GM18867 (cell line): ENCODE measurements around the gene KCNJ18.
"Not testable (repeated sequence)": the region's sequence is repeated elsewhere in the genome, so short reads cannot be mapped to it uniquely, and the experiment has no call there.

Experiments used
- ATAC-seq: cut with Tn5 transposase; IDR thresholded peaks from one replicate; pipeline ENCODE4 v1.9.1; 2021; ENCODE audit warnings: mild to moderate bottlenecking, moderate library complexity; ENCODE audit not compliant: unreplicated experiment

KCNJ18 gene

GRCh38 chr17:21670361-21671155 is 21.8 kb upstream of the KCNJ18 start:
- not testable (repeated sequence) for ATAC-seq

DNA sequence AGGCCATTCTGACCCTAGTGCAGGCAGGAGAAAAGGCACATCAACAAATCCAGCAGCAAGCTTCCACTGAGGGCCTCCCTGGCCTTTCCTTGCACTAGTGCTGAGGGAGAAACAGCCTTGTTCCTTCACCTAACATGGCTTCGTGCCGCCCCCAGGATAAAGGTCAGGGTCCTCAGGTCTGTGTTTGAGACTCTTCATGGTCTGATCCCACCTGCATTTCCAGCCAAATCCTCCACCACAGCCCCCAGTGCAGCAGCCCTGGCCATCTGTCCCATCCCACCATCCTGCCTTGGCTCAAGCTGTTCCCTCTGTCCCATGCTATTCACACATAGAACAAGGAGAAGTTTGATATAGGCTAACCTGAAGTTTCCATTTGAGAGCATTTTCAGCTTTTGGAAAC is 20.9 kb upstream of the KCNJ18 start:
- not testable (repeated sequence) for ATAC-seq

DNA sequence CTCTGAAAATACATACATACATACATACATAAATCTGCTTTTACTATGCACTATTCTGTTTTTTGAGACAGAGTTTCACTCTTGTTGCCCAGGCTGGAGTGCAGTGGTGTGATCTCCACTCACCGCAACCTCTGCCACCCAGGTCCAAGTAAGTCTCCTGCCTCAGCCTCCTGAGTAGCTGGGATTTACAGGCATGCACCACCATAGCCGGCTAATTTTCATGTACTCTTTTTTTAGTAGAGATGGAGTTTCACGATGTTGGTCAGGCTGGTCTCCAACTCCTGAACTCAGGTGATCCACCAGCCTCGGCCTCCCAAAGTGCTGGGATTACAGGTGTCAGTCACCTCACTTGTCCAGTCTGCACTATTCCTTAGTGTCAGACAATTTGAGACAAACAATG is 20.5 kb upstream of the KCNJ18 start:
- not testable (repeated sequence) for ATAC-seq

DNA sequence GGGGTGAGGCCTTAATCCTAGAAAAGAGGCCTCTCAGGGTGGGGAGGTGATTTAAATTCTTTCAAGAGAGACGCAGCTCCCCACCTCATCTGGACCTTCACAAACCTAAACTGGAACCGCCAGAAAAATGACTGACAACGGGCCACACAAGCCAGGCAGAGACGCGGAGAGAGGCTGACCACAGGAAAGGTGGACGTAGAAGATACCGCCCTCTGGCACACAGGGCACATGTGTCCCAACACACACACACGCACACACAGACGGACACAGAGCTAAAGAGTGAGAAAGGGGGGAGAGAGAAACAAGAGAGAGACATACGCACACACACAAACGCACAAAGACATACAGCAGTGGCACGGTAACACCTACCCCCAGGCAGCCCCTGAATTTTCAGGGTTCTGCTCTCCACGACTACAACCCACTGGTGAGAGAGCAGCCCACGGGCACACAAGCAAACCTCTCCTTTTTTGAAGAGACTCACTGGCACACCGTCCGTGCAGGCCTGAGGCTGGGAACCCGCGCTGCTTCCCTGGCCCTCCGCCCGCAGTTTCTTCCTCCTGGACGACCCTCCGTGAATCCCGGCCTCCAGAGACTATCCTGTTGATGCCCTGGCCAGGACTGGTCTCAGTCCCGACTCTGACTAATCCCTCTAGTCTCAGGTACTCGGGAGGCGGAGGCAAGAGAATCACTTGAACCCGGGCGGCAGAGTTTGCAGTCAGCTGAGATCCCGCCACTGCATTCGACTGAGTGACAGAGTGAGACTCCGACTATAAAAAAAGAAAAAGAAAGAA is 18.7 kb upstream of the KCNJ18 start:
- not testable (repeated sequence) for ATAC-seq

GRCh38 chr17:21674242-21674731 is 18.0 kb upstream of the KCNJ18 start:
- ATAC-seq, result no peak

- not testable (repeated sequence) for ATAC-seq
These were observed 17.2 kb upstream of the KCNJ18 start for GRCh38 chr17:21674891-21675738.

DNA sequence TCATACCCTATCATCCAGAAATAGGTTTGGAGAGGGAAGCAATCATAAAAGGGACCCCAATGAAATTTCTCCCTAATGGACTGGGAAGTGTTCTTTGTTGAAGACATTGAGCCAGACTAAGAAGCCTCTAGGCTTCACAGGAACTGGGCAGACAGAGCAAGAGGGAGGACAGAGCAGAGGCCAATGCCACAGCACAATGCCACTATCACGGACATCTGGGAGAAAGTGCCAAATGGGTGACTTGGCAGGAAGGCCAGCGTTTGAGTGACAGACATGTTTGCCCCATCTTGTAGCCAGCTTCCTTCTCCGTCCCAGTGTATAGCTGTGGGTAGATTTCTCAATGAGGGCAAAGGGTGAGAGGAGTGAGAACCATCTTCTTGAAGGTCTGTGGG is 16.6 kb upstream of the KCNJ18 start:
- ATAC-seq, result not testable (repeated sequence)

- no peak for ATAC-seq
These were observed 15.8 kb upstream of the KCNJ18 start for GRCh38 chr17:21676281-21677111.

- ATAC-seq, result no peak
These were observed 15.0 kb upstream of the KCNJ18 start for GRCh38 chr17:21677126-21677910.

GRCh38 chr17:21677911-21678310 is 14.4 kb upstream of the KCNJ18 start:
- ATAC-seq, result no peak

GRCh38 chr17:21678393-21679081 is 13.8 kb upstream of the KCNJ18 start:
- no peak for ATAC-seq

DNA sequence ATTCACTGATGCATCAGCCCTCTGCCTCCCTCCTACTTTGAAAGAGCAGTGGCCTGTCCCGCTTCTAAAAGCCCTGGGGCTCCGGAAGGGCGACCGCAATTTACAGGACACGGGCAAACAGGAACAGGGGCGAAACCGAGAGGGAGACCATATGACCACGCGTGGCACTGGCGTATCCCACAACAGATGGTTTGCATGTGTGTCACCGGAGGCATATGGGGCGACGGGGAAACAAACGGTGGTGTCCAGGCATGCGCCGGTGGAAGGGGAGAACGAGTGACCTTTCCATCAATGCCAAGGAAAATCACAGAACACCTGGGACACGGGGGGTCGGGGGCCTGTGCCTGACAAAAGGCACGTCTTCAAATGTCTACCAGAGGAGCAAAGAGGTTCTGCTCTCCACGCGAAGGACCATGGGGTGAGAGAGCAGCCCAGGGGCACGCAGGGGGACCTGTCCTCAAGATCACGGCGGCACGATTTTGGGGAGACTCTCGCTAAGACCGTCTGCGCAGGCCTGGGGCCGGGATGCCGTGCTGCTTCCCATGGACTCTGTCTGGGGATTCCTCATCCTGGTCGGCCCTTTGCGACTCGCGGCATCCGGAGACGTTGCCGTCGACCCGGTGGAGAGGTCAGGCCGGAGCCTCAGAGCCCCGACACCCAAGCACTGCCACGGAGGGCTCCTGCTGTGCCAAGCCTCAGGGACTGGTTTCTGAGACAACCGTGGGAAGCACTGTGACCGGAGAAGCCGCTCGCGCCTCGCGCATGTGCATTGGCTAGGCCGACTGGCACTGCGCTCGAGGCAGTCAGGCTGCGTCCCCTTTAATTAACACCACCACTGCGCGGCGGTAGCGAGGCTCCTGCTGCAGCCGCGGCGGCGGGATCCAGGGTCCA is 12.8 kb upstream of the KCNJ18 start:
- ATAC-seq, result no peak

- no peak for ATAC-seq
These were observed 12.0 kb upstream of the KCNJ18 start for GRCh38 chr17:21680366-21680765.

DNA sequence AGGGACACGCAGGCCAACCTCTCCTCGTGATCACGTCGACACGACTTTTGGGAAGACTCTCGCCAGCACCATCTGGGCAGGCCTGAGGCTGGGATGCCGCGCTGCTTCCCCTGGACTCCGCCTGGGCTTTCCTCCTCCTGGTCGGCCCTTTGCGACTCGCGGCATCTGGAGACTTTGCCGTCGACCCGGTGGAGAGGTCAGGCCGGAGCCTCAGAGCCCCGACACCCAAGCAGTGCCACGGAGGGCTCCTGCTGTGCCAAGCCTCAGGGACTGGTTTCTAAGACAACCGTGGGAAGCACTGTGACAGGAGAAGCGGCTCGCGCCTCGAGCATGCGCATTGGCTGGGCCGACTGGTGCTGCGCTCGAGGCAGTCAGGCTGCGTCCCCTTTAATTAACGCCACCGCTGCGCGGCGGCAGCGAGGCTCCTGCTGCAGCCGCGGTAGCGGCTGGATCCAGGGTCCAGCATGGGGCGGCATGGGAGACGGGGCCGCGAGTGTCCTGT is 11.4 kb upstream of the KCNJ18 start:
- ATAC-seq, result not testable (repeated sequence)

DNA sequence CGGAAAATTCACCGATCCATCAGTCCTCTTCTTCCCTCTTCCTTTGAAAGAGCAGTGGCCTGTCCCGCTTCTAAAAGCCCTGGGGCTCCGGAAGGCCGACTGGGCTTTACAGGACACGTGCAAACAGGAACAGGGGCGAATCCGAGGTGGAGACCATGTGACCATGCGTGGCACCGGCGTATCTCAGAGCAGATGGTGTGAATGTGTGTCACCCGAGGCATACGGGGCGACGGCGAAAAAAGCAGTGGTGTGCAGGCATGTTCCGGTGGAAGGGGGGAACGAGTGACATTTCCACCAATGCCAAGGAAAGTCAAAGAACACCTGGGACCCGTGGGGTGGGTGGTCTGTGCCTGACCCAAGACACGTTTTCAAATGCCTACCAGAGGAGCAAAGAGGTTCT is 10.7 kb upstream of the KCNJ18 start:
- ATAC-seq, result not testable (repeated sequence)

DNA sequence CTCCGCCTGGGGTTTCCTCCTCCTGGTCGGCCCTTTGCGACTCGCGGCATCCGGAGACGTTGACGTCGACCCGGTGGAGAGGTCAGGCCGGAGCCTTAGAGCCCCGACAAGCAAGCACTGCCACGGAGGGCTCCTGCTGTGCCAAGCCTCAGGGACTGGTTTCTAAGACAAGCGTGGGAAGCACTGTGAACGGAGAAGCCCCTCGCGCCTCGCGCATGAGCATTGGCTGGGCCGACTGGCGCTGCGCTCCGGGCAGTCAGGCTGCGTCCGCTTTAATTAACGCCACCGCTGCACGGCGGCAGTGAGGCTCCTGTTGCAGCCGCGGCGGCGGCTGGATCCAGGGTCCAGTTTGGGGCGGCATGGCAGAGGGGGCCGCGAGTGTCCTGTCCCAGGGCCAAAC is 10.2 kb upstream of the KCNJ18 start:
- not testable (repeated sequence) for ATAC-seq

DNA sequence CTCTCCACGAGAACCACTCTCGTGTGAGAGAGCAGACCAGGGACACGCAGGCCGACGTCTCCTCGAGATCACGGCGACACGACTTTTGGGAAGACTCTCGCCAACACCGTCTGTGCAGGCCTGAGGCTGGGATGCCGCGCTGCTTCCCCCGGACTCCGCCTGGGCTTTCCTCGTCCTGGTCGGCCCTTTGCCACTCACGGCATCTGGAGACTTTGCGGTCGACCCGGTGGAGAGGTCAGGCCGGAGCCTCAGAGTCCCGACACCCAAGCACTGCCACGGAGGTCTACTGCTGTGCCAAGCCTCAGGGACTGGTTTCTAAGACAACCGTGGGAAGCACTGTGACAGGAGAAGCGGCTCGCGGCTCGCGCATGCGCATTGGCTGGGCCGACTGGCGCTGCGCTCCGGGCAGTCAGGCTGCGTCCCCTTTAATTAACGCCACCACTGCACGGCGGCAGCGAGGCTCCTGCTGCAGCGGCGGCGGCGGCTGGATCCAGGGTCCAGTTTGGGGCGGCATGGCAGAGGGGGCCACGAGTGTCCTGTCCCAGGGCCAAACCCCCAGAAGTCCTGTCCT is 9.1 kb upstream of the KCNJ18 start:
- ATAC-seq, result not testable (repeated sequence)
